SK-N-SH treated with all-trans-retinoic acid at 6 μM for 48 hours (cell line): ENCODE data around the gene CTBP1.

Experiments used
- CSDC2 ChIP-seq: fragments of 250-450 bp; sonication (Bioruptor Pico); IDR thresholded peaks from 2 replicates; pipeline ENCODE4 v1.5.0; 2020; ENCODE audit warnings: mild to moderate bottlenecking, moderate library complexity
- GLIS3 ChIP-seq: fragments of 250-450 bp; sonication (Bioruptor Pico); IDR thresholded peaks from 2 replicates; pipeline ENCODE4 v1.5.0; 2020; ENCODE audit warnings: mild to moderate bottlenecking, moderate library complexity
- ISL1 ChIP-seq: fragments of 250-450 bp; sonication (Bioruptor Pico); IDR thresholded peaks from 2 replicates; pipeline ENCODE4 v2.1.2; 2022; ENCODE audit warnings: mild to moderate bottlenecking, moderate library complexity
- OSR1 ChIP-seq: fragments of 250-450 bp; sonication (Bioruptor Pico); IDR thresholded peaks from 2 replicates; pipeline ENCODE4 v1.8.0; 2022; ENCODE audit warnings: moderate library complexity, mild to moderate bottlenecking, inconsistent platforms
- PPARA ChIP-seq: fragments of 250-450 bp; sonication (Bioruptor Pico); IDR thresholded peaks from 2 replicates; pipeline ENCODE4 v1.5.0; 2020; ENCODE audit warnings: mild to moderate bottlenecking, borderline replicate concordance
- ZFP3 ChIP-seq: fragments of 250-450 bp; sonication (Bioruptor Pico); IDR thresholded peaks from 2 replicates; pipeline ENCODE4 v1.5.0; 2020; ENCODE audit warnings: mild to moderate bottlenecking, moderate library complexity
- ZNF565 ChIP-seq: fragments of 450-650 bp; formaldehyde crosslinking; conservative IDR thresholded peaks from 2 replicates; pipeline ENCODE4 v1.5.0; 2020; ENCODE audit warnings: low read depth, mild to moderate bottlenecking, moderate library complexity
- TF ChIP-seq, protein P1 (sequence below): fragments of 250-450 bp; sonication (Bioruptor Pico); IDR thresholded peaks from 2 replicates; pipeline ENCODE4 v1.5.1; 2021; ENCODE audit warnings: mild to moderate bottlenecking, moderate library complexity
- TF ChIP-seq, protein P2 (sequence below): fragments of 250-450 bp; sonication (Bioruptor Pico); IDR thresholded peaks from 2 replicates; pipeline ENCODE4 v1.8.0; 2020; ENCODE audit warnings: mild to moderate bottlenecking, moderate library complexity, borderline replicate concordance
- TF ChIP-seq, protein P3 (sequence below): fragments of 250-450 bp; sonication (Bioruptor Pico); IDR thresholded peaks from 2 replicates; pipeline ENCODE4 v1.5.1; 2020; ENCODE audit warnings: low read depth, mild to moderate bottlenecking, moderate library complexity

DNA sequence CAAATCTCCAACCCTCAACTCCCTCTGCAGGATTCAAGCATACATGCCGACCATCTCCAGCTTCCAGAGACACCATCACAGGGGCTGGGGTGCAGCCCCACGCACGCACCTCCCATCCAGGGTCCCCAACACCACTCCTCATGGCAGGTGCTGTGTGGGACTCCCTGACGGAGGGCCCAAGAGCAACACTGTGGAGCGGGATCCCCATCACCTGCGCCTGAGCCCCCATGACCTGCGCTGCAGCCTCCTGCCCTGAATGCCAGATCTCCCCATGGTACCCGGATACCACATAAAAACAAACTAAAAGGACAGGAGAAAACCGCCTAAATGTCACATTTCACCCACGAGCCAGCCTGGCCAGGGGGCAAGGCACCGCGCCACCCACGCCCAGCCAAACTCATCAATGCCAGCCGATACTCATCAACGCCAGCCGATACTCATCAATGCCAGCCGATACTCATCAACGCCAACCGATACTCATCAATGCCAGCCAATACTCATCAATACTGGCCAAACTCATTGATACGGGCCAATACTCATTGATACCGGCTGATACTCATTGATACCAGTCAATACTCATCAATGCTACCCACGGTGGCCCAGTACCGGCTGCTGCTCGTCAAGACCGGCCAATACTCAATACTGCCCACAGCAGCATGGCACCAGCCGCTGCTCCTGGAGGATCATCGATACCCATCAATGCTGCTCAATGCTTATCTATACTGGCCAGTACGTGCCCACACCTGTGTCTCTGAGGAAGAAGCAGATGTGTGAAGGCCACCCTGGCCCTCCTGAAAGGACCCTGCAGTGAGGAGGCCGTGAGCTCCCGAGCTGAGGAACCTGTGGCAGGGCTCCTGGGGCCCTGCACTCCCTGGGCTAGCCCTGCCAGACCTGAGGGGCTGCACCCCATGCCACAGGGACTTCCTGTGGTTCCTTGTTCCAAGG, 6.2 kb downstream of the CTBP1 start:
- no peak for TF ChIP-seq ISL1 (CRISPR knock-in tag)
- TF ChIP-seq, protein P1, sequence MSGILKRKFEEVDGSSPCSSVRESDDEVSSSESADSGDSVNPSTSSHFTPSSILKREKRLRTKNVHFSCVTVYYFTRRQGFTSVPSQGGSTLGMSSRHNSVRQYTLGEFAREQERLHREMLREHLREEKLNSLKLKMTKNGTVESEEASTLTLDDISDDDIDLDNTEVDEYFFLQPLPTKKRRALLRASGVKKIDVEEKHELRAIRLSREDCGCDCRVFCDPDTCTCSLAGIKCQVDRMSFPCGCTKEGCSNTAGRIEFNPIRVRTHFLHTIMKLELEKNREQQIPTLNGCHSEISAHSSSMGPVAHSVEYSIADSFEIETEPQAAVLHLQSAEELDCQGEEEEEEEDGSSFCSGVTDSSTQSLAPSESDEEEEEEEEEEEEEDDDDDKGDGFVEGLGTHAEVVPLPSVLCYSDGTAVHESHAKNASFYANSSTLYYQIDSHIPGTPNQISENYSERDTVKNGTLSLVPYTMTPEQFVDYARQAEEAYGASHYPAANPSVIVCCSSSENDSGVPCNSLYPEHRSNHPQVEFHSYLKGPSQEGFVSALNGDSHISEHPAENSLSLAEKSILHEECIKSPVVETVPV, result no peak
- TF ChIP-seq CSDC2, result no peak
- no peak for TF ChIP-seq PPARA (CRISPR knock-in tag)
- TF ChIP-seq GLIS3 (CRISPR knock-in tag), result no peak
- TF ChIP-seq, protein P2, sequence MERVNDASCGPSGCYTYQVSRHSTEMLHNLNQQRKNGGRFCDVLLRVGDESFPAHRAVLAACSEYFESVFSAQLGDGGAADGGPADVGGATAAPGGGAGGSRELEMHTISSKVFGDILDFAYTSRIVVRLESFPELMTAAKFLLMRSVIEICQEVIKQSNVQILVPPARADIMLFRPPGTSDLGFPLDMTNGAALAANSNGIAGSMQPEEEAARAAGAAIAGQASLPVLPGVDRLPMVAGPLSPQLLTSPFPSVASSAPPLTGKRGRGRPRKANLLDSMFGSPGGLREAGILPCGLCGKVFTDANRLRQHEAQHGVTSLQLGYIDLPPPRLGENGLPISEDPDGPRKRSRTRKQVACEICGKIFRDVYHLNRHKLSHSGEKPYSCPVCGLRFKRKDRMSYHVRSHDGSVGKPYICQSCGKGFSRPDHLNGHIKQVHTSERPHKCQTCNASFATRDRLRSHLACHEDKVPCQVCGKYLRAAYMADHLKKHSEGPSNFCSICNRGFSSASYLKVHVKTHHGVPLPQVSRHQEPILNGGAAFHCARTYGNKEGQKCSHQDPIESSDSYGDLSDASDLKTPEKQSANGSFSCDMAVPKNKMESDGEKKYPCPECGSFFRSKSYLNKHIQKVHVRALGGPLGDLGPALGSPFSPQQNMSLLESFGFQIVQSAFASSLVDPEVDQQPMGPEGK (CRISPR knock-in tag), result no peak
- TF ChIP-seq, protein P3, sequence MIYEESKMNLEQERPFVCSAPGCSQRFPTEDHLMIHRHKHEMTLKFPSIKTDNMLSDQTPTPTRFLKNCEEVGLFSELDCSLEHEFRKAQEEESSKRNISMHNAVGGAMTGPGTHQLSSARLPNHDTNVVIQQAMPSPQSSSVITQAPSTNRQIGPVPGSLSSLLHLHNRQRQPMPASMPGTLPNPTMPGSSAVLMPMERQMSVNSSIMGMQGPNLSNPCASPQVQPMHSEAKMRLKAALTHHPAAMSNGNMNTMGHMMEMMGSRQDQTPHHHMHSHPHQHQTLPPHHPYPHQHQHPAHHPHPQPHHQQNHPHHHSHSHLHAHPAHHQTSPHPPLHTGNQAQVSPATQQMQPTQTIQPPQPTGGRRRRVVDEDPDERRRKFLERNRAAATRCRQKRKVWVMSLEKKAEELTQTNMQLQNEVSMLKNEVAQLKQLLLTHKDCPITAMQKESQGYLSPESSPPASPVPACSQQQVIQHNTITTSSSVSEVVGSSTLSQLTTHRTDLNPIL (CRISPR knock-in tag), result no peak
- TF ChIP-seq OSR1 (CRISPR knock-in tag), result no peak
- no peak for TF ChIP-seq ZNF565 (CRISPR knock-in tag)
- no peak for TF ChIP-seq ZFP3 (CRISPR knock-in tag)
